Right renal pelvis (tissue), 4 donors: ENCODE data around the gene CD83. TPM values are rescaled to one million over a fixed set of nuclear protein-coding genes. Genes with fewer than 3 reads are reported as not detected.
"Not testable (repeated sequence)": the region's sequence is repeated elsewhere in the genome, so short reads cannot be mapped to it uniquely, and the experiment has no call there.

Experiments
- DNase-seq, 4 donors: peaks; one replicate each; pipeline ENCODE4 v3.0.0-alpha.2; 2013; ENCODE audit warnings: low read depth in 4 of 4, low spot score in 3 of 4, missing footprints in 1 of 4
- polyA plus RNA-seq, 4 donors: library from polyadenylated mRNA; unstranded; fragments of 120-200 nt; gene quantifications; one replicate each; pipeline ENCODE4 v1.2.1, GENCODE V29; 2013; ENCODE audit not compliant: insufficient read length in 4 of 4

The CD83 gene
- 10 to 100 TPM; 10.3 to 16.6 (median 13.2) TPM for polyA plus RNA-seq

- DNase-seq, result no peak
Measured at GRCh38 chr6:14117158-14118090, at the start of gene CD83. CD83 (plus strand) TSS chr6:14117772; CDS start chr6:14117812, 40 bp downstream.

- DNase-seq, result no peak
Measured at GRCh38 chr6:14068133-14068532, 49.4 kb upstream of the CD83 start.

GRCh38 chr6:14068623-14069022 is 48.9 kb upstream of the CD83 start:
- DNase-seq, result no peak

GRCh38 chr6:14070457-14070856 is 47.1 kb upstream of the CD83 start:
- DNase-seq, result no peak

GRCh38 chr6:14072084-14072483 is 45.5 kb upstream of the CD83 start:
- no peak for DNase-seq

- not testable (repeated sequence) for DNase-seq
Measured at GRCh38 chr6:14073561-14074354, 43.8 kb upstream of the CD83 start.

GRCh38 chr6:14074476-14075094 is 43.0 kb upstream of the CD83 start:
- no peak for DNase-seq

GRCh38 chr6:14075095-14075503 is 42.5 kb upstream of the CD83 start:
- DNase-seq, result peak; percentile 12 to 31 (median 15)

GRCh38 chr6:14077193-14077867 is 40.2 kb upstream of the CD83 start:
- DNase-seq, result no peak

- no peak for DNase-seq
Measured at GRCh38 chr6:14079433-14079832, 38.1 kb upstream of the CD83 start.

GRCh38 chr6:14079971-14080370 is 37.6 kb upstream of the CD83 start:
- no peak for DNase-seq

GRCh38 chr6:14081126-14081525 is 36.4 kb upstream of the CD83 start:
- no peak for DNase-seq

- DNase-seq, result no peak
Measured at GRCh38 chr6:14082771-14083170, 34.8 kb upstream of the CD83 start.

GRCh38 chr6:14083262-14083661 is 34.3 kb upstream of the CD83 start:
- DNase-seq, result no peak

GRCh38 chr6:14083751-14084150 is 33.8 kb upstream of the CD83 start:
- no peak for DNase-seq

- no peak for DNase-seq
Measured at GRCh38 chr6:14084388-14084787, 33.2 kb upstream of the CD83 start.

- DNase-seq, result no peak
Measured at GRCh38 chr6:14085176-14085787, 32.3 kb upstream of the CD83 start.

GRCh38 chr6:14086701-14087100 is 30.9 kb upstream of the CD83 start:
- DNase-seq, result no peak

- no peak for DNase-seq
Measured at GRCh38 chr6:14088600-14089192, 28.9 kb upstream of the CD83 start.

- no peak for DNase-seq
Measured at GRCh38 chr6:14089224-14089623, 28.3 kb upstream of the CD83 start.
